ENCODE measurements around the gene STIM1.

STIM1 gene

GRCh38 chr11:4090258-4090657 is 234.8 kb downstream of the STIM1 start:
- no peak for TF ChIP-seq FOXP2 (optimal IDR thresholded peaks at IDR 0.05; ENCODE audit: control extremely low read depth, extremely low read length, insufficient read depth)
- TF ChIP-seq EZH2 (IDR thresholded peaks at IDR 0.05) = no peak
- TF ChIP-seq POLR2AphosphoS5 (IDR thresholded peaks at IDR 0.05; ENCODE audit: borderline replicate concordance, low read depth, low read length) = no peak
- H3K9ac ChIP-seq (ENCODE audit: insufficient read length) = no peak overlapping the region
- H3K36me3 ChIP-seq (ENCODE audit: insufficient read depth, low read length) = no peaks in the 10 kb centered on the region
- no peak overlapping the region for H3K4me3 ChIP-seq
- DNase-seq (ENCODE audit: low read depth, low spot score) = no peak
- no peaks in the 10 kb centered on the region for H3K9me3 ChIP-seq (ENCODE audit: low read depth, low read length)
- no peak overlapping the region for H3K27ac ChIP-seq

GRCh38 chr11:4092026-4092425 is 236.6 kb downstream of the STIM1 start:
- H3K4me3 ChIP-seq = no peak overlapping the region
- TF ChIP-seq FOXP2 (optimal IDR thresholded peaks at IDR 0.05; ENCODE audit: control extremely low read depth, extremely low read length, insufficient read depth) (no peak), EZH2 (IDR thresholded peaks at IDR 0.05) (no peak), POLR2AphosphoS5 (IDR thresholded peaks at IDR 0.05; ENCODE audit: borderline replicate concordance, low read depth, low read length) (no peak)
- no peaks in the 10 kb centered on the region for H3K36me3 ChIP-seq (ENCODE audit: insufficient read depth, low read length)
- H3K9me3 ChIP-seq (ENCODE audit: low read depth, low read length) = no peaks in the 10 kb centered on the region
- DNase-seq (ENCODE audit: low read depth, low spot score) = no peak
- H3K9ac ChIP-seq (ENCODE audit: insufficient read length) = no peak overlapping the region
- no peak overlapping the region for H3K27ac ChIP-seq

DNA sequence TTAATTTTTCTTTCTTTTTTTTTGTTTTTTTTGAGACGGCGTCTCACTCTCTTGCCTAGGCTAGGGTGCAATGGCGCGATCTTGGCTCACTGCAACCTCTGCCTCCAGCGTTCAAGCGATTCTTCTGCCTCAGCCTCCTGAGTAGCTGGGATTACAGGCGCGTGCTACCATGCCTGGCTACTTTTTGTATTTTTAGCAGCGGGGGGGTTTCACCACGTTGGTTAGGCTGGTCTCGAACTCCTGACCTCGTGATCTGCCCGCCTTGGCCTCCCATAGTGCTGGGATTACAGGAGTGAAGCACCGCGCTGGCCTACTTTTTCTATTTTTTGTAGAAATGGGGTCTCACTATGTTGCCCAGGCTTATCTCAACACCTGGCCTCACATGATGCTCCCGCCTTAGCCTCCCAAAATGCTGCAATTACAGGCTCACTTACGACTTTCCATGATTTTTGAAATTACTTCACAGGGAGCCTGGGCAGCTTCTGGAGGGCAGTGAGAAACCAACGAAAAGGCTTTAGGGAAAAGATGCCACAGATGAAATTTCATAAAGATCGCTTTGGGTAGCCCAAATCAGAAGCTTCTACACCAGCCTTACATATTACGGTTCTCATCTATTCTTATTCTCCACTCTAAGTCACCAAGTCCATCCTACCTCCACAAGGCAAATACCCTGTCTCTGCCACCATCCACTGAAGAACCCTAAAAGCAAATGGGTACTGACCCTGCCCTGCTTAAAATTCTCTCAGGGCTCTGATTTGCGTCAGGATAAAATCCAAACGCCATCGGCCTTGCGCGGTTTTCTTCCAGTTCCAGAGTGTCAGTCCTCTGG is 238.3 kb downstream of the STIM1 start:
- TF ChIP-seq FOXP2 (optimal IDR thresholded peaks at IDR 0.05; ENCODE audit: control extremely low read depth, extremely low read length, insufficient read depth) (no peak), POLR2AphosphoS5 (IDR thresholded peaks at IDR 0.05; ENCODE audit: borderline replicate concordance, low read depth, low read length) (no peak; the same call in 1 of the 2 replicates), EZH2 (IDR thresholded peaks at IDR 0.05) (no peak)
- H3K36me3 ChIP-seq (ENCODE audit: insufficient read depth, low read length) = peaks cover 4% of the 10 kb centered on the region; the same call in 1 of the 2 replicates
- no peak for DNase-seq (ENCODE audit: low read depth, low spot score)
- no peaks in the 10 kb centered on the region for H3K9me3 ChIP-seq (ENCODE audit: low read depth, low read length)
- peak overlapping the region; percentile 96 for H3K4me3 ChIP-seq
- H3K9ac ChIP-seq (ENCODE audit: insufficient read length) = peak overlapping the region; percentile 87
- peak overlapping the region; percentile 91 for H3K27ac ChIP-seq

DNA sequence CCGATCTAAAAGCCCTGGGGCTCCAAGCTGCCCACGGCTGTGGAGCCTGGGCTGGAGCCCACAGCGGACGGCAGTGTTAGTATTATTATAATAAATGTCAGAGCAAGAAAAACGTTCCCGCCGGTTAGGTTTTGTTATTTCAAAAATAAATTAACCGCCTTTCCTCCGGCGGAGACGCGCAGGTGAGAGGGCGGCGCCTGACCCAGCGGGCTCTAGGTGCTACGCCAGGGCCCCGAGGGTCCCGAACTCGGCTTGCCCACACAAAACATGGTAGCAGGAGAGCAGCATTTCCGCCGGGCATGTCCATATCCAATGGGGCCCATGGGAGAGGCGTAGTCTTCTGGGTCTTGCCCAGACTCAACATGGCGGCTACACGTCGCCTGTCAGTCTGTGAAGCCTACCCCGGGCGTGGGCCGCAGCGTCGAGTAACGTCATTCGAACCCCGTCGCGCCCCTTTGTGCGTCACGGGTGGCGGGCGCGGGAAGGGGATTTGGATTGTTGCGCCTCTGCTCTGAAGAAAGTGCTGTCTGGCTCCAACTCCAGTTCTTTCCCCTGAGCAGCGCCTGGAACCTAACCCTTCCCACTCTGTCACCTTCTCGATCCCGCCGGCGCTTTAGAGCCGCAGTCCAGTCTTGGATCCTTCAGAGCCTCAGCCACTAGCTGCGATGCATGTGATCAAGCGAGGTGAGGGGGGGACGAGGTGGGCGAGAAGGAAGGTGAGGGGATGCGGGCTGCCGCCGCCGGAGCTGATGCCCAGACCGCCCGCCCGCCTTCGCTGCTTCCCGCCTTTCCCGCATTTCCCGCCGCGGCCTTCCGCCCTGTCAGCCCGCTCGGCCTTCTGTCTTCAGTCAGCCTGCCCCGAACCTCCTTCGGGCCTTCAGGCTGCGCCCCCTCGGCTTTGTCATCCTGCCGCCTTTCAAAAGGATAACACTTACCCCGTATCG is 239.2 kb downstream of the STIM1 start, which contains the start of gene RRM1:
RRM1 (plus strand) TSS at position 452 of the 944 bp plus-strand sequence; CDS start at position 666, 214 bp downstream.
- H3K9me3 ChIP-seq (ENCODE audit: low read depth, low read length) = no peaks in the 10 kb centered on the region
- H3K27ac ChIP-seq = peak within 1 kb of the TSS; percentile 91
- TF ChIP-seq POLR2AphosphoS5 (IDR thresholded peaks at IDR 0.05; ENCODE audit: borderline replicate concordance, low read depth, low read length) = peak; percentile 92
- peak; percentile 89 for TF ChIP-seq FOXP2 (optimal IDR thresholded peaks at IDR 0.05; ENCODE audit: control extremely low read depth, extremely low read length, insufficient read depth)
- TF ChIP-seq EZH2 (IDR thresholded peaks at IDR 0.05) = no peak
- H3K4me3 ChIP-seq = peak within 1 kb of the TSS; percentile 96
- DNase-seq (ENCODE audit: low read depth, low spot score) = peak; percentile 77
- peaks cover 5% of the 10 kb centered on the region; the same call in 1 of the 2 replicates for H3K36me3 ChIP-seq (ENCODE audit: insufficient read depth, low read length)
- peak within 1 kb of the TSS; percentile 87 for H3K9ac ChIP-seq (ENCODE audit: insufficient read length)

- no peaks in the 10 kb centered on the region for H3K9me3 ChIP-seq (ENCODE audit: low read depth, low read length)
- no peak for DNase-seq (ENCODE audit: low read depth, low spot score)
- peak overlapping the region; percentile 91 for H3K27ac ChIP-seq
- peak overlapping the region; percentile 87 for H3K9ac ChIP-seq (ENCODE audit: insufficient read length)
- TF ChIP-seq POLR2AphosphoS5 (IDR thresholded peaks at IDR 0.05; ENCODE audit: borderline replicate concordance, low read depth, low read length) (no peak), EZH2 (IDR thresholded peaks at IDR 0.05) (no peak), FOXP2 (optimal IDR thresholded peaks at IDR 0.05; ENCODE audit: control extremely low read depth, extremely low read length, insufficient read depth) (no peak)
- H3K36me3 ChIP-seq (ENCODE audit: insufficient read depth, low read length) = peaks cover 8% of the 10 kb centered on the region; the same call in 1 of the 2 replicates
- H3K4me3 ChIP-seq = peak overlapping the region; percentile 96
Observed at GRCh38 chr11:4095509-4096230, 240.2 kb downstream of the STIM1 start.

GRCh38 chr11:4098026-4098621 is 242.7 kb downstream of the STIM1 start:
- peak overlapping the region; percentile 6 for H3K9ac ChIP-seq (ENCODE audit: insufficient read length)
- no peak for TF ChIP-seq EZH2 (IDR thresholded peaks at IDR 0.05)
- no peak for TF ChIP-seq POLR2AphosphoS5 (IDR thresholded peaks at IDR 0.05; ENCODE audit: borderline replicate concordance, low read depth, low read length)
- no peak for TF ChIP-seq FOXP2 (optimal IDR thresholded peaks at IDR 0.05; ENCODE audit: control extremely low read depth, extremely low read length, insufficient read depth)
- no peaks in the 10 kb centered on the region for H3K9me3 ChIP-seq (ENCODE audit: low read depth, low read length)
- H3K36me3 ChIP-seq (ENCODE audit: insufficient read depth, low read length) = peaks cover 27% of the 10 kb centered on the region
- peak overlapping the region; percentile 43 for H3K27ac ChIP-seq
- no peak for DNase-seq (ENCODE audit: low read depth, low spot score)
- peak overlapping the region; percentile 53; the same call in 1 of the 2 replicates for H3K4me3 ChIP-seq

- TF ChIP-seq EZH2 (IDR thresholded peaks at IDR 0.05) = no peak
- no peak for TF ChIP-seq FOXP2 (optimal IDR thresholded peaks at IDR 0.05; ENCODE audit: control extremely low read depth, extremely low read length, insufficient read depth)
- no peak for TF ChIP-seq POLR2AphosphoS5 (IDR thresholded peaks at IDR 0.05; ENCODE audit: borderline replicate concordance, low read depth, low read length)
- H3K9ac ChIP-seq (ENCODE audit: insufficient read length) = no peak overlapping the region
- H3K9me3 ChIP-seq (ENCODE audit: low read depth, low read length) = no peaks in the 10 kb centered on the region
- no peak for DNase-seq (ENCODE audit: low read depth, low spot score)
- H3K27ac ChIP-seq = no peak overlapping the region
- no peak overlapping the region for H3K4me3 ChIP-seq
- peaks cover 66% of the 10 kb centered on the region for H3K36me3 ChIP-seq (ENCODE audit: insufficient read depth, low read length)
Observed at GRCh38 chr11:4102711-4103110, 247.2 kb downstream of the STIM1 start.
